Suprapubic skin (tissue), 3 donors: ENCODE results near the gene PIEZO1.

Experiments
- POLR2AphosphoS5 ChIP-seq, 3 donors: sonication (generic); formaldehyde crosslinking; IDR thresholded peaks; one replicate each; pipeline ENCODE4 v1.6.1; 2017; ENCODE audit warnings: antibody characterized with exemption in 3 of 3
- TF ChIP-seq, protein P1 (sequence below), 2 donors: fragments of 200-600 bp in 1 of 2; fragments of 450-650 bp in 1 of 2; sonication (generic) in 1 of 2; IDR thresholded peaks; one replicate each; pipeline ENCODE4 v1.5.1; 2016 to 2019; ENCODE audit warnings: antibody characterized with exemption in 2 of 2, mild to moderate bottlenecking in 1 of 2, moderate library complexity in 1 of 2

- TF ChIP-seq, protein P1, sequence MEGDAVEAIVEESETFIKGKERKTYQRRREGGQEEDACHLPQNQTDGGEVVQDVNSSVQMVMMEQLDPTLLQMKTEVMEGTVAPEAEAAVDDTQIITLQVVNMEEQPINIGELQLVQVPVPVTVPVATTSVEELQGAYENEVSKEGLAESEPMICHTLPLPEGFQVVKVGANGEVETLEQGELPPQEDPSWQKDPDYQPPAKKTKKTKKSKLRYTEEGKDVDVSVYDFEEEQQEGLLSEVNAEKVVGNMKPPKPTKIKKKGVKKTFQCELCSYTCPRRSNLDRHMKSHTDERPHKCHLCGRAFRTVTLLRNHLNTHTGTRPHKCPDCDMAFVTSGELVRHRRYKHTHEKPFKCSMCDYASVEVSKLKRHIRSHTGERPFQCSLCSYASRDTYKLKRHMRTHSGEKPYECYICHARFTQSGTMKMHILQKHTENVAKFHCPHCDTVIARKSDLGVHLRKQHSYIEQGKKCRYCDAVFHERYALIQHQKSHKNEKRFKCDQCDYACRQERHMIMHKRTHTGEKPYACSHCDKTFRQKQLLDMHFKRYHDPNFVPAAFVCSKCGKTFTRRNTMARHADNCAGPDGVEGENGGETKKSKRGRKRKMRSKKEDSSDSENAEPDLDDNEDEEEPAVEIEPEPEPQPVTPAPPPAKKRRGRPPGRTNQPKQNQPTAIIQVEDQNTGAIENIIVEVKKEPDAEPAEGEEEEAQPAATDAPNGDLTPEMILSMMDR (IDR thresholded peaks at IDR 0.05), result no peak
- no peak for TF ChIP-seq POLR2AphosphoS5 (IDR thresholded peaks at IDR 0.05)
Measured at GRCh38 chr16:88742896-88743605, 42.0 kb downstream of the PIEZO1 start.
